ENCODE data around the gene ALB. TPM values are rescaled to one million over a fixed set of nuclear protein-coding genes. Genes with fewer than 3 reads are reported as not detected.

ALB gene
- total RNA-seq, 1 donor from 2014 or later = 0.09 TPM

DNA sequence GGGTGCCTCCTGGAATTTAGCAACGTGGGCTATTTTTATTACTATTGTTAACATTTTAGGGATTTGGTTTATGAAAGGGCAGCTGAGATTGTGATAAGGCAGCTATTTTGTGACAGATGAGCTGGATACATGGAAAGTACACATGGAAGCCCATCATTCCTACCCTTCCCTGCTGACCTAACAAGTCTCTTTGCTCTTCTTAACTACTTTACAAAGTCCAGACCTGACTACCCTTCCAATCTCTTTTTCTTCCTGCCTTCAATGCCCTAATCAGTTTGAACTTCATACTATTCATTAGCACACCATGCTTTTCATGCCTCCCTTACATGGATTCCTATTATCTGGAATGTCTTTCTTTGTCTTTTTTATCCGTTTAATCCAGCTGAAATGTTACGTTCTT is 22.6 kb downstream of the ALB start:
- H2AFZ ChIP-seq (replicated peaks) = no peak overlapping the region
- H4K20me1 ChIP-seq (ENCODE audit: low read depth) = no peaks in the 10 kb centered on the region
- no peak overlapping the region for H3K4me3 ChIP-seq
- no peaks in the 10 kb centered on the region for H3K79me2 ChIP-seq (ENCODE audit: low read depth)
- no peaks in the 10 kb centered on the region for H3K9me3 ChIP-seq (ENCODE audit: low read depth)
- H3K27me3 ChIP-seq = no peaks in the 10 kb centered on the region
- H3K36me3 ChIP-seq = no peaks in the 10 kb centered on the region
- TF ChIP-seq EZH2 (IDR thresholded peaks at IDR 0.05) (no peak), EZH2phosphoT487 (IDR thresholded peaks at IDR 0.05) (no peak)
- TF ChIP-seq, protein P1, sequence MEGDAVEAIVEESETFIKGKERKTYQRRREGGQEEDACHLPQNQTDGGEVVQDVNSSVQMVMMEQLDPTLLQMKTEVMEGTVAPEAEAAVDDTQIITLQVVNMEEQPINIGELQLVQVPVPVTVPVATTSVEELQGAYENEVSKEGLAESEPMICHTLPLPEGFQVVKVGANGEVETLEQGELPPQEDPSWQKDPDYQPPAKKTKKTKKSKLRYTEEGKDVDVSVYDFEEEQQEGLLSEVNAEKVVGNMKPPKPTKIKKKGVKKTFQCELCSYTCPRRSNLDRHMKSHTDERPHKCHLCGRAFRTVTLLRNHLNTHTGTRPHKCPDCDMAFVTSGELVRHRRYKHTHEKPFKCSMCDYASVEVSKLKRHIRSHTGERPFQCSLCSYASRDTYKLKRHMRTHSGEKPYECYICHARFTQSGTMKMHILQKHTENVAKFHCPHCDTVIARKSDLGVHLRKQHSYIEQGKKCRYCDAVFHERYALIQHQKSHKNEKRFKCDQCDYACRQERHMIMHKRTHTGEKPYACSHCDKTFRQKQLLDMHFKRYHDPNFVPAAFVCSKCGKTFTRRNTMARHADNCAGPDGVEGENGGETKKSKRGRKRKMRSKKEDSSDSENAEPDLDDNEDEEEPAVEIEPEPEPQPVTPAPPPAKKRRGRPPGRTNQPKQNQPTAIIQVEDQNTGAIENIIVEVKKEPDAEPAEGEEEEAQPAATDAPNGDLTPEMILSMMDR (IDR thresholded peaks at IDR 0.05) = no peak
- Mint-ChIP-seq H3K9me3 (no peaks in the 10 kb centered on the region), H3K27me3 (ENCODE audit: insufficient read depth, low read depth) (peaks cover 2% of the 10 kb centered on the region), H3K4me3 (no peak overlapping the region), H3K4me1 (no peaks in the 10 kb centered on the region), H3K36me3 (no peaks in the 10 kb centered on the region), H3K27ac (no peak overlapping the region)
- H3K27ac ChIP-seq = no peak overlapping the region
- H3F3A ChIP-seq (ENCODE audit: low read depth) = no peaks in the 10 kb centered on the region
- no peak overlapping the region for H3K9ac ChIP-seq
- no peaks in the 10 kb centered on the region for H3K4me1 ChIP-seq
- DNase-seq (ENCODE audit: low spot score) = no peak
- H3K4me2 ChIP-seq = no peak overlapping the region

DNA sequence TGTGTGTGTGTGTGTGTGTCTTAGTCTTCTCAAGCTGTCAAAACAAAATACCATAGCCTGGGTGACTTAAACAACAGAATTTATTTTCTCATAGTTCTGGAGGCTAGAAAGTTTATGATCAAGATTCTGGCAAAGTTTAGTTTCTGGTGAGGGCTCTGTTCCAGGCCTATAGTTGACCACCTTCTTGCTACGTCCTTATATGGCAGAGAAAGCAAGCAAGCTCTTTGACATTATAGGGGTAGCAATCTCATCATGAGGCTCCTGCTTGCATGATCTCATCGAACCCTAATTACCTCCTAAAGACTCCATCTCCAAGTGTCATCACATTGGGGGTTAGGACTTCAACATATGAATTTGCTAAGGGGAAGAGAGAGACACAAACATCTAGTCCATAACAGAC is 25.0 kb downstream of the ALB start:
- no peaks in the 10 kb centered on the region for H3K4me1 Mint-ChIP-seq
- H3K9me3 ChIP-seq (ENCODE audit: low read depth) = no peaks in the 10 kb centered on the region
- no peak overlapping the region for H3K27ac ChIP-seq
- H3K4me3 Mint-ChIP-seq = no peak overlapping the region
- H3K4me2 ChIP-seq = no peak overlapping the region
- no peak overlapping the region for H2AFZ ChIP-seq (replicated peaks)
- no peaks in the 10 kb centered on the region for H3K9me3 Mint-ChIP-seq
- H3K27me3 Mint-ChIP-seq (ENCODE audit: insufficient read depth, low read depth) = peaks cover 2% of the 10 kb centered on the region
- no peak overlapping the region for H3K27ac Mint-ChIP-seq
- H3K9ac ChIP-seq = no peak overlapping the region
- H4K20me1 ChIP-seq (ENCODE audit: low read depth) = no peaks in the 10 kb centered on the region
- no peaks in the 10 kb centered on the region for H3K27me3 ChIP-seq
- no peak overlapping the region for H3K4me3 ChIP-seq
- H3K36me3 Mint-ChIP-seq = no peaks in the 10 kb centered on the region
- TF ChIP-seq EZH2 (IDR thresholded peaks at IDR 0.05) = no peak
- no peak for TF ChIP-seq EZH2phosphoT487 (IDR thresholded peaks at IDR 0.05)
- TF ChIP-seq, protein P1 (IDR thresholded peaks at IDR 0.05) = no peak
- H3F3A ChIP-seq (ENCODE audit: low read depth) = no peaks in the 10 kb centered on the region
- DNase-seq (ENCODE audit: low spot score) = no peak
- no peaks in the 10 kb centered on the region for H3K4me1 ChIP-seq
- H3K36me3 ChIP-seq = no peaks in the 10 kb centered on the region
- H3K79me2 ChIP-seq (ENCODE audit: low read depth) = no peaks in the 10 kb centered on the region

DNA sequence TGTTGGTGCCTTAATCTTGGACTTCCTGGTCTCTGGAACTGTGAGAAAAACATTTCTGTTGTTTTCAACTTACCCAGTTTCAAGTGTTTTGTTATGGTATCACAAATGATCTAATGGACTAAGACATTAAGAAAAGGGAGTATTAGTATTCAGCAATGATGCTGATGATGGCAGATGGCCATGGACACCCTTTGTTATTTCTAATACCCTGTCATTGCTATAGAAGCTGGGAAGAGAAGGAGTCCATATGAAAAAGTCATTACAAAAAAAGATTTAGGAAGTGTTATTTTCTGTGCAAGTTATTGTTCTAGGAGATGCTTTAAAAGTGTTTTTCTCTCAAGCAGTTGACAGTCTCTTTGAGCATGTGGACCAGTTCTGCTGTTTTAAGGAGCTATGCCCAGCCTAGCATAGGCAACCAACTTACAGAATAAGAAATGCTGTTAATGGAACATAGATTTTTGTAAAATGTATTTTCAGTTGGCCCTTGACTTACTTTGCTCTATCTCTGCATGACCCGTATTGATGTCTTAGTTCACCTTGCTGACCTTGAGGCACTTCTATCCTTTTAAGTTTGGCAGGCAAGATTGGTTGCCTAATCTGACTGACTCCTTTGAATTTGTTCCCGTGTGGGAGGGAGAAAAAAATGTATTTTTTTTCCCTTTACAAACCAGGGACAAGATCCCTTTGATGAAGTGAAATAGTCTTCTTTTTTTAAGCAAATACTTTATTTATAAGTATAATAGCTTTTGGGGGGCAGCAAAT is 25.9 kb downstream of the ALB start:
- Histone ChIP-seq H3K27ac (no peak overlapping the region), H2AFZ (replicated peaks) (no peak overlapping the region), H3K4me1 (no peaks in the 10 kb centered on the region), H3K4me3 (no peak overlapping the region), H3K9me3 (ENCODE audit: low read depth) (no peaks in the 10 kb centered on the region), H3K27me3 (no peaks in the 10 kb centered on the region), H3K79me2 (ENCODE audit: low read depth) (no peaks in the 10 kb centered on the region), H3F3A (ENCODE audit: low read depth) (no peaks in the 10 kb centered on the region), H3K9ac (no peak overlapping the region), H3K4me2 (no peak overlapping the region), H4K20me1 (ENCODE audit: low read depth) (no peaks in the 10 kb centered on the region), H3K36me3 (no peaks in the 10 kb centered on the region)
- H3K36me3 Mint-ChIP-seq = no peaks in the 10 kb centered on the region
- no peak for DNase-seq (ENCODE audit: low spot score)
- peaks cover 2% of the 10 kb centered on the region for H3K27me3 Mint-ChIP-seq (ENCODE audit: insufficient read depth, low read depth)
- H3K4me3 Mint-ChIP-seq = no peak overlapping the region
- no peak overlapping the region for H3K27ac Mint-ChIP-seq
- H3K4me1 Mint-ChIP-seq = no peaks in the 10 kb centered on the region
- H3K9me3 Mint-ChIP-seq = no peaks in the 10 kb centered on the region
- TF ChIP-seq EZH2phosphoT487 (IDR thresholded peaks at IDR 0.05) = no peak
- TF ChIP-seq EZH2 (IDR thresholded peaks at IDR 0.05) = no peak
- TF ChIP-seq, protein P1 (IDR thresholded peaks at IDR 0.05) = no peak

All from neural progenitor cell (in vitro differentiated cells).